ENCODE data around the gene SLC37A4. TPM values are rescaled to one million over a fixed set of nuclear protein-coding genes. Genes with fewer than 3 reads are reported as not detected.

Gene SLC37A4
- total and polyA plus RNA-seq, 10 donors: 8.2 to 26.0 (median 13.9) TPM

DNA sequence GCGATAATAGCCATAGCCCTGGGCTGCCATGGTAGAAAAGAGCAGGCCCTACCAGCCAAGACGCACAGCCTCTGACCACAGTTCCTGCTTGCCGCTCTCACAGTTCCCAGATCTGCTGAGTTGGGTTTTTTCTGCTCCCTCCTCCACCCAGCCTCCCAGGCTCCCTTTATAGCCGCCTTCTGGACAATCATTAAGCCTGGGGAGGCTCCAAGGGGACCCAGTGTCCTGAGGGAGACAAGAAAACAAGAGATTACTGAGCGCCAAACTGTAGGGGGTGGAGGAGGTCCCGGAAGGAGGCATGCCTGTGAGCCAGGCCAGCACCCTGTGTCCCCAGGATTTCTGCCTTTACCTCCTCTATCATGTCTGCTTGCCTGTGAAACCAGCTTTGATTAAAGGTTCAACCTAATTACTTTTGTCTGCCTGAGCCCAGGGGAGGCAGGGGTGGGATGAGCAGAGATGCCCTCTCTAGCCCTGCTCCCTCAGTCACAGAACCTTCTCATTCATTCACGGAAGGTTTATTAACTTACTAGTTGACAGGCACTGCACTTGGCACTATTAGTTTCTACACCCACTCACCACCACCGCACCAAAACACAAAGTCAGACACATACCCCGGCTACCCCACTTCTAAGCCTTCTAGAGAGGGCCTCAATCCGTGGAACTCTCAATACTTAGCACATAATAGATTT, 1.2 kb downstream of the SLC37A4 start:
- Histone ChIP-seq H3K4me1 (peaks cover 14 to 52% (median 37%) of the 10 kb centered on the region in 6 donors), H3K4me3 (peak overlapping the region; percentile 63 to 83 (median 72)), H3K9me3 (no peaks in the 10 kb centered on the region), H3K36me3 (peaks cover 0 to 41% (median 15%) of the 10 kb centered on the region in 6 donors), H3K27ac (peak overlapping the region in 6 of 8 donors; percentile 72 to 87 (median 80)), H3K27me3 (replicated peaks in 1 of 7) (no peaks in the 10 kb centered on the region)
- 59 to 66% (median 64%) methylated on average over 10 of the region's 10 CpGs for WGBS, 5 donors
- peak; percentile 59 for DNase-seq
- TF ChIP-seq CTCF (IDR thresholded peaks at IDR 0.05 in 8 of 11, conservative IDR thresholded peaks at IDR 0.05 in 3 of 11) (no peak), POLR2A (IDR thresholded peaks at IDR 0.05) (no peak), POLR2AphosphoS5 (IDR thresholded peaks at IDR 0.05) (no peak)
- intact Hi-C loops (cut with DNase I; ENCODE audit: low total_unique reads): no loop called here

- Histone ChIP-seq H3K9me3 (no peaks in the 10 kb centered on the region), H3K36me3 (peaks cover 0 to 46% (median 20%) of the 10 kb centered on the region in 6 donors), H3K27me3 (replicated peaks in 1 of 7) (no peaks in the 10 kb centered on the region), H3K4me1 (peaks cover 14 to 57% (median 40%) of the 10 kb centered on the region in 6 donors), H3K4me3 (peak overlapping the region in 2 of 8 donors; percentile 77 to 83), H3K27ac (peak overlapping the region in 6 of 8 donors; percentile 26 to 87 (median 80))
- DNase-seq: peak; percentile 48
- WGBS, 5 donors: 70 to 95% (median 93%) methylated on average over 1 of the region's 1 CpG
- intact Hi-C loops (cut with DNase I; ENCODE audit: low total_unique reads): no loop called here
- TF ChIP-seq POLR2AphosphoS5 (IDR thresholded peaks at IDR 0.05) (no peak), CTCF (IDR thresholded peaks at IDR 0.05 in 8 of 11, conservative IDR thresholded peaks at IDR 0.05 in 3 of 11) (no peak), POLR2A (IDR thresholded peaks at IDR 0.05) (no peak)
Observed at GRCh38 chr11:119029069-119029339, 1.7 kb downstream of the SLC37A4 start.

- H3K4me1 ChIP-seq: peaks cover 14 to 62% (median 41%) of the 10 kb centered on the region in 6 donors
- H3K27me3 ChIP-seq (replicated peaks in 1 of 7): no peaks in the 10 kb centered on the region
- H3K4me3 ChIP-seq: no peak overlapping the region
- peak; percentile 64 for DNase-seq
- intact Hi-C loops (cut with DNase I; ENCODE audit: low total_unique reads): no loop called here
- H3K27ac ChIP-seq: peak overlapping the region in 3 of 8 donors; percentile 81 to 87 (median 85)
- TF ChIP-seq POLR2AphosphoS5 (IDR thresholded peaks at IDR 0.05): no peak
- no peak for TF ChIP-seq CTCF (IDR thresholded peaks at IDR 0.05 in 8 of 11, conservative IDR thresholded peaks at IDR 0.05 in 3 of 11)
- TF ChIP-seq POLR2A (IDR thresholded peaks at IDR 0.05): no peak
- H3K9me3 ChIP-seq: no peaks in the 10 kb centered on the region
- 62 to 92% (median 87%) methylated on average over 5 to 9 of the region's 9 CpGs for WGBS, 5 donors
- H3K36me3 ChIP-seq: peaks cover 0 to 51% (median 24%) of the 10 kb centered on the region in 6 donors
Observed at GRCh38 chr11:119028346-119029068, 2.2 kb downstream of the SLC37A4 start.
